A204.1 (cell line): ENCODE results near the gene TPST1.
"Not testable (repeated sequence)": the region's sequence is repeated elsewhere in the genome, so short reads cannot be mapped to it uniquely, and the experiment has no call there.

Experiments
- FAIRE-seq: peaks from 2 replicates; lab custom pipeline; 2012; peaks lifted over from hg19 to GRCh38; lab: Jason Lieb, UNC

Gene TPST1

DNA sequence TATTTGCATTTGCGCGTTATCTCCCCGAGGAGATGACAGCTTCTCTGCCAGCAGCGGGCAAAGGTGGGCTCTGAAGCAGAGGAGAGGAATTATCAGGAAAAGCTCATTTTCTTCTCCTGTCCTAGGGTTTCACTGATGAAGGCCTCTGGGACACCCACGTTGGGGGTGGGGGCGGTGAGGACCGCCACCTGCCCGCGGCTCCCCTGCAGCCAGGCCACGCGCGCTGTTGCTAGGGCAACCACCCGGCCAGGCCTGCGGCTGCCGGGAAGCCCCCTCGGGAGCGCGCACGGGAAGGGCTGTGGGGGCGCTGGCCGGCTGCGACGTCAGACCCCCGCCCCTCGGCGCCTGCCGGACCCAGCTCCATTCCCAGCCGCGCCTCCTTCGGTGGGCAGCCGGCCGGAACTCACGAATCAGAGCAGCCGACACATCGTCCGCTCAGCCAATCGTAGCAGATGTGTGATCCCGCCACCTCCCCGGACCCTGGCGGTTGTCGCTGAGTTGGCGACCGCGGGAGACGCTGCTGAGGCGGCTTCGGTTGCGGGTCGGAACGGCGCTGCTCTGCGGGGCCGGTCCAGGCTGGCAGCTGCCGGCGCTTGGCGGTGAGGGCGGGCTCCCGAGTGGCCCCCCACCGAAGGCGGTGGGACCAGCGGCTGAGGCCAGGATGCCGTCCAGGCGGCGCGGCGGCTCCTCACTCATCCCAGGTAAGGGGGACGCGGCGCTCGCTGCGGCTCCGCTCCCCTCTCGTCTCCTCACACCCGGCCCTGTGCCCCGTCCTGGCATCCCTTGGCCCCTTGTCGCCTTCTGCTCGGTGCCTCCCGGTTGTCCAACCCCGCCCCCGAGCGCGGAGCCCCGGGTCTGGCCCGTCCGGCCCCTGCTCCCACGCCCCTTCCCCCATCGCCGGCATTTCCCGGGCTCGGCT, at the start of gene TPST1:
TPST1 (plus strand) TSS at position 513 of the 919 bp plus-strand sequence. CDS start 35,092 bp downstream, outside the sequence.
- no peak for FAIRE-seq

DNA sequence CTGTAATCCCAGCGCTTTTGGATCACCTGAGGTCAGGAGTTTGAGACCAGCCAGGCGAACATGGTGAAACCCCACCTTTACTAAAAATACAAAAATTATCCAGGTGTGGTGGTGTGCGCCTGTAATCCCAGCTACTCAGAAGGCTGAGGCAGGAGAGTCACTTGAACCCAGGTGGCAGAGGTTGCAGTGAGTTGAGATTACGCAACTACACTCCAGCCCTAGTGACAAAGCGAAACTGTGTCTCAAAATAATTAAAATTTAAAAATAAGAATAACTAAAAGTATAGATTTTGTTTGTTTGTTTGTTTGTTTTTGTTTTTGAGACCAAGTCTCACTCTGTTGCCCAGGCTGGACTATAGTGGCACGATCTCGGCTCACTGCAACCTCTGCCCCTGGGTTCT, 49.1 kb upstream of the TPST1 start:
- FAIRE-seq: not testable (repeated sequence)

DNA sequence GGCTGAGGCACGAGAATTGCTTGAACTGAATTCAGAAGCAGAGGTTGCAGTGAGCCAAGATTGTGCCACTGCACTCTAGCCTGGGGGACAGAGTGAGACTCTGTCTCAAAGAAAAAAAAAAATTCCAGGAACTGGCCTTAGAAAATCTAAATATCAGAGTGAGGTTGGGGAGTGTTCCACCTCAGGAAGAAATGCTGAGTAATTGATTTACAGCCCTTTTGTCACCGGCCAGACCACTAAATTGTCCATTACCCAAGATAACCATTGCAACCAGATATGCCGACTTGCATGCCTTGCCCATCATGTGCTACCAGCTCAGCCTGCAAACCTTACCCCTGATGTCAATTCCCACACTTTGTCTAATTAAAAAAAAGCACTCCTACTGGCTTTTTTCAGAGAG, 48.1 kb upstream of the TPST1 start:
- FAIRE-seq: no peak

DNA sequence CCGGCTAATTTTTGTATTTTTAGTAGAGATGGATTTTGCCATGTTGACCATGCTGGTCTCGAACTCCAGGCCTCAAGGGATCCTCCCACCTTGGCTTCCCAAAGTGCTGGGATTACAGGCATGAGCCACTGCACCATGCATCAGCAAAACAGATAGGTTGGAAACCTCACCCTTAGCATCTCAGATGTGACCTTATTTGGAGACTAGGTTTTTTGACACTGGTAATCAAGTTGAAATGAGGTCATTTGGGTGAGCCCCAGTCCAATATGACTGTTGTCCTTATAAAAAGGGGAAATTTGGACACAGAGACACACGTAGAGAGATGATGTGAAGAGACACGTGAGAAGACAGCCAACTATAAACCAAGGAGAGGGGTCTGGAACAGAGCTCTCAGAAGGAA, 42.5 kb upstream of the TPST1 start:
- no peak for FAIRE-seq

DNA sequence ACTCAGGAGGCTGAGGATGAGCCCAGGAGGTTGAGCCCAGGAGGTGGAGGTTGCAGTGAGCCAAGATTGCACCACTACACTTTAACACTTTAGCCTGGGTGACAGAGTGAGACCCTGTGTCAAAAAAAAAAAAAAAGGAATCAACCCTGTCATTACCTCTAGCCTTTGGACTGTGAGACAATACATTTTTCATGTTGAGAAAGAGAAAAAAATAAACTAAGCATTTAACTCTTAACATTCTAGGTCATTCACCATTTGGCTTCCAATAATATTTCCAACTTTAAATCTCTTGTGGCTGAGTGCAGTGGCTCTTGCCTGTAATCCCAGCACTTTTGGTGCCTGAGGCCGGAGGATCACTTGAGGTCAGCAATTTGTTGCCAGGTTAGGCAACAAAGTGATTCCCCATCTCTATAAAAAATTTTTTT, 41.9 kb upstream of the TPST1 start:
- FAIRE-seq: no peak

DNA sequence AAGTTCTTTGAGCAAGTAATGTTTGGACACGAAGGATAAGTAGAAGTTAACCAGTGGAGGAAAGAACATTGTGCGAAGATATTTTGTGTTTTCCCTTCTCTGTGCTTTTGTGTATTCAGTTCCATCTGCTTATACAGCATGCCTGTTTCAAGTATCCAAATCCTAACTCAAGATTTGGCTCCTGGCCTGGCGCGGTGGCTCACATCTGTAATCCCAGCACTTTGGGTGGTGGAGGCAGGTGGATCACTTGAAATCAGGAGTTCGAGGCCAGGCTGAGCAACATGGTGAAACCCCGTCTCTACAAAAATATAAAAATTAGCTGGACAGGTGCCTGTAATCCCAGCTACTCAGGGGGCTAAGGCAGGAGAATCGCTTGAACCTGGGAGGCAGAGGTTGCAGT, 40.8 kb upstream of the TPST1 start:
- FAIRE-seq: no peak

DNA sequence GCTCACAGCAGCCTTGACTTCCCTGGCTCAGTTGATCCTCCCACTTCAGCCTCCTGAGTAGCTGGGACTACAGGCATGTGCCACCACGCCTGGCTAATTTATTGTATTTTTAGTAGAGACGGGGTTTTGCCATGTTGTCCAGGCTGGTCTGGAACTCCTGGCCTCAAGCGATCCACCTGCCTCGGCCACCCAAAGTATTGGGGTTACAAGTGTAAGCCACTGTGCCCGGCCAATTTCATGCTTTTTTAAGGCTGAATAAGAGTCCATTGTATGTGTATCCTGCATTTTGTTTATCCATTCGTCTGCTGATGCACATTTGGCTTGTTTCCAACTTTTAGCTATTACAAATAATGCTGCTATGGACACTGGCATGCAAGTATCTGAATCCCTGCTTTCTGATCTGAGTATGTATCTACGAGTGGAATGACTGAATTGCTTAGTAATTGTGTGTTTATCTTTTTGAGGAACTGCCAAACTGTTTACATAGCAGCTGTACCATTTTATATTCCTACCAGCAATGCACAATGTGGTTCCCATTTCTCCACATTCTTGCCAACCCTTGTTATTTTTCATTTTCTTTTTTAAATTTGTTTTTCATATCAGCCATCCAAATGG, 37.3 kb upstream of the TPST1 start:
- FAIRE-seq: no peak

DNA sequence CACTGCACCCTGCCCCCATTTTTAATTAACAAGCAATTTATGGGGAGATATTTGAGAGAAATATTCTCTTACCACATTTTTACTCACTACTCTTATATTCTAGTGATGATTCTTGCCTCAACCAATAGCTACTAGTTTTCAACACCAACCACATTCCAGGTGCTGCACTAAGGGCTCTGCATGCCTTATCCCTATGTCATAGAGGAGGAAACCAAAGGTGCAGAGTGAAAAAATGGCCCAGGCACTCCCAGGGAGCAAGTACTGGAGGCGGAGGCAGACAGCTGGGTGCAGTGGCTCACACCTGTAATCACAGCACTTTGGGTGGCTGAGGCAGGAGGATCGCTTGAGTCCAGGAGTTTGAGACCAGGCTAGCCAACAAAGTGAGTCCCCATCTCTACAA, 35.5 kb upstream of the TPST1 start:
- no peak for FAIRE-seq

DNA sequence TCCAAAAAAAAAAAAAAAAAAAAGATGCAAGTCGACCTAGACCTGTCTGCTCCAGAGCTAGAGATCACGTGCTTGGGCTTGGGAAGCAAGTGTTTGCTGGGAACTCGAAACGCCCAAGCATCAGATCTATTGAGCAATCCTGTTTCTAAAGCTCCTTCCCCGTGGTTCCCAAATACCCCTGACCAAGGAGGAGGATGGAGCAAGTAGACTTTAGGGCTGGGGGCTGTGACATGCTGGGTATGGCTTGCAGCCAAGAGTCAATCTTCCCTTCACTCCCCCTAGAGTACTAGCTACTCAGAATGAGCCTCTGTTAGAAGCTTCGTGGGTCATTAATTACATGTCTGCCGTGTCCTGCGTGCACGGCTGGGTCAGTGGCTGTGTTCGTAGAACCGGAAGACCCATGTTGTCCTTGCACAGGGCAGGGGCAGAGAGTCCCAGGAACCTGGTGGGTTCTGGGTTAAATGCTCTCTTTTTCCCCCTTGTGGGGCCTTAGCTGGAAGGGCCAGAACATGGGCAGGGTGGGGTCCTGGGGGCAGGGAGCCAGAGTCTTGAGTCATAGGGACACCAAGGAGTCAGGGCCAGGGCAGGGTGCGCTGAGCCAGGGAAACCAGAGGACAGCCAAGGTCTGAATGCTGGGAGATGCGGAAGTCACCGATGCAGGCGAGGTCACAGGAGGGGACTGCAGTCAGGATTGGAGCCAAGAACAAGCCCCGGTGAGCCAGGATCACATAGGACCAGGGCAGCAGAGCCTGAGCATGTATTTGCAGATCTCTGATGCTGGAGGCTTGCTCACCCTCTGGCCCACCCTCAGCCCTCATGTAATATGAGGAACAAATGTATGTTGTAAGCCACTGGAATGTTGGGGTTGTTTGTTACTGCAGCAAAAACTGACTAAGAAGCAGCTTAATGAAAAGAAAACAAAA, 34.6 kb upstream of the TPST1 start:
- no peak for FAIRE-seq

DNA sequence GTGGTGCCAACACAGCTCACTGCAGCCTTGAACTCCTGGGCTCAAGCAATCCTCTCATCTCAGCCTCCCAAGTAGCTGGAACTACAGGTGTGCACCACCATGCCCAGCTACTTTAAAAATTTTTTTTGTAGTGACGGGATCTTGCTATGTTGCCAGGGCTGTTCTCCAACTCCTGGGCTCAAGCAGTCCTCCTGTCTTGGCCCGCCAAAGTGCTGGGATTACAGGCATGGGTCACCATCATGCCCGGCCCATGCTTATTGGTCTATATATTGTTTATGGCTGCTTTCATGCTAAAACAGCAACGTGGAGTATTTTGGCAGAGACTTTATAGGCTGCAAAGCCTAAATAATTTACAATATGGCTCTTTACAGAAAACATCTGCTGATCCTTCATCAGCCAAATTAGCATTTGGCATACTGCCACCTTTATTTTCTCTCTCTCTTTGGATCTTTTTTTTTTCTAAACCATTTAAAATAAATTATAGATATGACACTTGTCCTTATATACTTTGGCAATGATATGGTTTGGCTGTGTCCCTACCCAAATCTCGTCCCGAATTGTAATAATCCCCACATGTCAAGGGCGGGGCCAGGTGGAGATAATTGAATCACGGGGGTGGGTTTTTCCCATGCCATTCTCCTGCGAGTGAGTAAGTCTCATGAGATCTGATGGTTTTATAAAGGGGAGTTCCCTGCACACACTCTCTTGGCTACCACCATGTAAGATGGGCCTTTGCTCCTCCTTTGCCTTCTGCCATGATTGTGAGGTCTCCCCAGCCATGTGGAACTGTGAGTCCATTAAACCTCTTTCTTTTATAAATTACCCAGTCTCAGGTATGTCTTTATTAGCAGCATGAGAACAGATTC, 32.4 kb upstream of the TPST1 start:
- not testable (repeated sequence) for FAIRE-seq

DNA sequence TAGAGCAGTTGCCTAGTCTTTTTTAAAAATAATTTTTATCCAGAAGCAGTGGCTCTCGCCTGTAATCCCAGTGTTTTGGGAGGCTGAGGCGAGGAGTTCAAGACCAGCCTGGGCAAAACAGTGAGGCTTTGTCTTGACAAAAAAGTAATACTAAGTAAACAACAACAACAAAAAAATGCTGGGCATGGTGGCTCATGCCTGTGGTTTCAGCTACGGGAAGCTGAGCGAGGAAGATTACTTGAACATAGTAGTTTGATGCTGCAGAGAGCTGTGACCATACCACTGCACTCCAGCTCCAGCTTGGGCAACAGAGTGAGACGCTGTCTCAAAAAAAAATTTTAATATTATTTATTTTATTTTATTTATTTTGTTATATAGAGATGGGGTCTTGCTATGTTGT, 31.3 kb upstream of the TPST1 start:
- FAIRE-seq: no peak

DNA sequence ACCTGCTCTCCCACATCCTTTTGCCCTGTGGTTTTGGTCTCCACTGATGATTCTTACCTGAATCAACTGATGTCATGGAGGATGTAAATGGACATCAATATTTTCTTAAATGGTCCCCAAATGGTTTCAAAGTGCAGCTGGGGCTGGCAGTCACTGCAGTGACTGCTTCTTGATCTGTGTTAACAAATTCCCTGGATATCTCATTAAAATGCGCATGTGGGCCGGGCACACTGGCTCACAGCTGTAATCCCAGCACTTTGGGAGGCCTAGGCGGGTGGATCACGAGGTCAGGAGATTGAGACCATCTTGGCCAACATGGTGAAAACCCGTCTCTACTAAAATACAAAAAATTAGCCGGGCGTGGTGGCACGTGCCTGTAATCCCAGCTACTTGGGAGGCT, 30.1 kb upstream of the TPST1 start:
- FAIRE-seq: not testable (repeated sequence)

DNA sequence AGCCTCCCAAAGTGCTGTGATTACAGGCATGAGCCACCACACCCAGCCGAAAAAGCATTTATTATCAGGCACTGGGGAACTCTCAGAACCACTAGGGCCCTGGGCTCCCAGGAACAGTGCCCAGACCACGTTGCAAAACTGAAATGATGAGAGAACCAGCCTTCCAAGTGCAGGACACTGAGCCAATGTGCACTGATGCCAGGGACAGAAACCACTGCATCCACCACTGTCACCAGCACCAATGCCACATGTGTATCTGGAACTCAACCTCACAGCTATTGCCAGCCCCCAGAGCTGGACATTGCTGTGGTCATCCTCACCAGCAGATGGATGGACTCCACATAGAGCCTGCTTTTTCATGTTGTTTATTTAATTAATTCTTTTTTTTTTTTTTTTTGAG, 28.2 kb upstream of the TPST1 start:
- FAIRE-seq: no peak

DNA sequence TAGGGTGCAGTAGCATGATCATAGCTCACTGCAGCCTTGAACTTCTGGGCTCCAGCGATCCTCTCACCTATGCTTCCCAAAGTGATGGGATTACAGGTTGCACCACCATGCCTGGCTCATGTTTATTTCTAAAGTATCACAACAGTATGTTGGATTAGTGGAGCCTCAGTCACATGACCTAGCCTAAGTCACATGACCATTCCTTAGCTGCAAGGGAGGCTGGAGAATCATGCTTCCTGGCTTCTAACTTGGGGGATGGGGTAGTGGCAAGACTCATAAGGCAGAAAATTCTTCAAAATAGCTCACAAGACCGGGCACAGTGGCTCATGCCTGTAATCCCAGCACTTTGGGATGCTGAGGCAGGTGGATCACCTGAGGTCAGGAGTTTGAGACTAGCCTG, 26.9 kb upstream of the TPST1 start:
- no peak for FAIRE-seq

DNA sequence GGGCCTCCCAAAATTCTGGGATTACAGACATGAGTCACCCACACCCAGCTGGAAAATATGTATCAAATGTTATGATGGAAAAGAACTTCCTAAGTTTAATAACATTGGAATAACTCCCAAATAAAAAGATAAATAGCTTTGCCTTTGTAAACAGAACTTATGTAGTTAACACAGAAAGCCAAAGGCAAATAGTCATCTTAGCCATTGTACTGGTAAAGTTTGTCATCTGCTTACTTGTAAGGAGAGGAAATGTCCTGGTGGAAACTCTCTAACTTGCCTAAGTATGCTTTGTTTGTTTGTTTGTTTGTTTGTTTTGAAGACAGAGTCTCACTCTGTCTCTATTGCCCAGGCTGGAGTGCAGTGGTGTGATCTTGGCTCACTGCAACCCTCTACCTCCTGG, 23.8 kb upstream of the TPST1 start:
- FAIRE-seq: no peak

DNA sequence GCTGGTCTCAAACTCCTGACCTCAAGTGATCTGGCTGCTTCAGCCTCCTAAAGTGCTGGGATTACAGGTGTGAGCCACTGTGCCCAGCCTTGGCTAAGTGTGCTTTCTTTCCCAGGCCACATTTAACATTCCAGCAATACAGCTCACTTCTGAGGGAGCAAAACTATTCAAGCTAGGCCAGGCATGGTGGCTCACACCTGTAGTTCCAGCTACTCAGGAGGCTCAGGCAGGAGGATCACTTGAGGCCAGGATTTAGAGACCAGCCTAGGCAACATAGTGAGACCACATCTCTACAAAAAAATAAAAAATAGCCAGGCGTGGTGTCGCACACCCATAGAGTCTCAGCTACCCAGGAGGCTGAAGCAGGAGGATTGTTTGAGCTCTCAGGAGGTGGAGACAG, 23.3 kb upstream of the TPST1 start:
- FAIRE-seq: no peak

DNA sequence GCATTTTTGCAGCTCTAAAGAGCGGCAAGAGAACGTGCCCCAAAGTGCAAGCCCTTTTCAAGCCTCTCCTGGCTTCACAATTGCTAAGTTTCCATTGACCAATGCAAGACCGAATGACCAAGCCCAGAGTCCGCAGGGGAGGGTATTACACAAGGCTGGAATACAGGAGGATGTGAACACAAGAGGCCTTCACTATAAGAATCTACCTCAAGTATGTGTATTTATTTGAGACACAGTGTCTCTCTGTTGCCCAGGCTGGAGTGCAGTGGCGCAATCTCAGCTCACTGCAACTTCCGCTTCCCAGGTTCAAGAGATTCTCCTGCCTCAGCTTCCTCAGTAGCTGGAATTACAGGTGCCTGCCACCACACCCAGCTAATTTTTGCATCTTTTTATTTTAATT, 22.2 kb upstream of the TPST1 start:
- FAIRE-seq: no peak

DNA sequence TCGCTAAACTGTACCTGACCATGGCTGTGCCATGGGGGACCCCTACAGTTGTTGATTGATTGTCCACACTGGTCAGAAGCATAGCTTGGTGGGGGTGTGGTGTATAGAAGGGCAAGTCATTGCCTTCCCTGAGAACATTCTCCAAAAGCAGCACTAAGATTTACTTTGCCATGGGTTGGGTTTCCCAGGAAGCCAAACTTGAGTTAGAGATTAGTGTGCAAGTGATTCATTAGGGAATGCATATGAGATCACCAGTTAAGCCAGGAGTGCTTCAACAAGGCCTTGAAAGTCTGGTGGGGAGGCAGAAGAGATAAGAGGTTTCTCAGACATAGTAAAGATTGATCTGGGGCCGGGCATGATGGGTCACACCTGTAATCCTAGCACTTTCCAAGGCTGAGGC, 21.4 kb upstream of the TPST1 start:
- FAIRE-seq: no peak

DNA sequence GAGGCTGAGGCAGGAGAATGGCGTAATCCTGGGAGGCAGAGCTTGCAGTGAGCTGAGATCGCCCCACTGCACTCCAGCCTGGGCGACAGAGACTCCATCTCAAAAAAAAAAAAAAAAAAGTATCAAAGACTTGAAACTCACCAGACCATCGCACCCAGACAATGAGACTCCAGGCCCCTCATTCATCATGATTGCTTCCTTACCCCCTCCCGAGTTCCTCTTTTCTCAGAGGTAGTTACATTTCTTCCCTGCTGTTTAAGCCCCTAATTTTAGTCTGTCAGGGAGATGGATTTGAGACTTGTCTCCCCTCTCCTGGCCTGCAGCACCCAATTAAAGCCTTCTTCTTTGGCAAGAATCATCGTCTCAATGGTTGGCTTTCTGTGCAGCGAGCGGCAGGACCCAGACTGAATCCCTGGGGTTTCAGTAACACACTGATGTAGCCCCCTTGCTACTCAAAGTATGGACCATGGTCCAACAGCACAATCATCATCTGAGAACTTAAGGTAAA, 19.4 kb upstream of the TPST1 start:
- no peak for FAIRE-seq

DNA sequence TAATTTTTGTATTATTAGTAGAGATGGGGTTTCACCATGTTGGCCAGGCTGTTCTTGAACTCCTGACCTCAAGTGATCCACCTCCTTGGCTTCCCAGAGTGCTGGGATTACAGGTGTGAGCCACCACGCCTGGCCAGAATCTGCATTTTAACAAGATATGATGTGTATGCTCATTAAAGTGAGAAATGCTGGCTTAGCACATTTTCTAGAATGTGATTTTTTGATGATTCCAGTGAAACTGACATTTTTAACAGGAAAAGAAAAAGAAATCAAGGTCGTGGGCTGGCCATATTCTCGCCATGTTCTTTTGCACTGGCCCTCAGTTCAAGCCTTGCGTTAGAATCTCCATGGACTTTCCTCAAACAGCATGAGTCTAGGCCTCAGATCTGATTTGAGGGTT, 18.1 kb upstream of the TPST1 start:
- FAIRE-seq: no peak

DNA sequence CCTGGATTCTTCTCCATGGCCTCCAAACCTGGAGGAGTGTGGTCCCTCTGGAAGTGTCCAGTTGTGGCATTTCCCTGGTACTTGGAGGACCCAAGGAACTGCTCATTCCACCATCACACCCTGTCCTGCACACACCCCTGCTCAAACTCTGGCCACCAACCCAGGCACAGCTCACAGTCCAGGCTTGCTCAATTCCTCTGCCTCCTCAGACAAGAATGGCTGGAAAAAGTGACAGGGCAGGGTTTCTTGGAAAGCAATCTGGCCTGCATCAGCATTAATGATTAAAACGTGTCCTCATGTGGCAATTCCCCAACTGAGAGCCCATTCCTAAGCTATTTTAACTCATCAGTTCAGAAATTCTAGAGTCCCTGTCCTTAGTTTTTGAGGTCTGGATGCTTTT, 17.2 kb upstream of the TPST1 start:
- no peak for FAIRE-seq

DNA sequence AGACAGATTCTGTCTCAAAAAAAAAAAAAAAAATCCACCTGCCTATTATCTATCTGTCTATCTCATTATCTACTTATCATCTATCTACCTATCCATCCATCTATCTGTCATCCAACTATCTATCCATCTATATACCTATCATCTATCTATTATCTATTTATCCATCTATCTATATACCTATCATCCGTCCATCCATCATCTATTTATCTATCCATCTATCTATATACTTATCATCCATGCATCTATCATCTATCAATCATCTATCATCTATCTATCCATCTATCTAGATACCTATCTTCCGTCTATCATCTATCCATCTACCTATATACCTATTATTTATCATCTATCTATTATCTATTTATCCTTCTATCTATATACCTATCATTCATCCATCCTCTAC, 16.5 kb upstream of the TPST1 start:
- FAIRE-seq: no peak
